Measurements from ENCODE around the gene EPS15.

Gene EPS15

DNA sequence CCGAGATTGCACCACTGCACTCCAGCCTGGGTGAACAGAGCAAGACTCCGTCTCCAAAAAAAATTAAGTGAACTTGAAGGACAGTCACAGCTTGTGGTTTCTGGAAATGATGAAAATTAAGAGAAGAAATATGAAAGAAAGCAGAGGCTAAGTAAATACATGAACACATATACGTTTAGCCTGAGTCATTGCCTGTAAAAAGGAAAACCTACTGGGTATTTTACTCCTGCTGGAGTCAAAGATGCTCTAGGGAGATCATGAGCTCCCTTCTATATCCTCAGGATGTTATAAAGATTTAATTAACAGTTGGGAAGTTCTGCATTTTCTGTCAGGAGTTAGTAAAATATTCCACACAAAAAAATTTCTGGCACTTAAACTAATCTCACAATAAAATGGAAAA lies 145.2 kb downstream of the EPS15 start:
- no peak for DNase-seq (ENCODE audit: low read depth)

DNA sequence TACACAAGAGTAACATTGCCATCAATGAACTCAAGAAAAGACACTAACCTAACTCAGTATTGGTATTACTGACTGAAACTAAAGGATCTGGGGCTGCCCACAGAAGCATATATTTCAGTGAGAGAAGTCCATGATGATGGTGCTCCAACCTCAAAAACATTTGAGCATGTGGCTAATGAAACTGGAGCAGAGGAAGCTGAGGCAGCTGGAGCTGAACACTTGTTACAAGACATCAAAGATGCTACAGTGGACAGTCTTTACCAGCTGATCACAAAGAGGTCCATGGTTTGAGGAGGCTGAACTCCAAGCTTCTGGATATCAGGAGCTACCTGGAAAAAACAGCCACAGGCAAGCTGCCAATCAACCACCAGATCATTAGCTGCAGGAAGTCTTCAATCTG lies 146.5 kb downstream of the EPS15 start:
- no peak for DNase-seq (ENCODE audit: low read depth)

DNA sequence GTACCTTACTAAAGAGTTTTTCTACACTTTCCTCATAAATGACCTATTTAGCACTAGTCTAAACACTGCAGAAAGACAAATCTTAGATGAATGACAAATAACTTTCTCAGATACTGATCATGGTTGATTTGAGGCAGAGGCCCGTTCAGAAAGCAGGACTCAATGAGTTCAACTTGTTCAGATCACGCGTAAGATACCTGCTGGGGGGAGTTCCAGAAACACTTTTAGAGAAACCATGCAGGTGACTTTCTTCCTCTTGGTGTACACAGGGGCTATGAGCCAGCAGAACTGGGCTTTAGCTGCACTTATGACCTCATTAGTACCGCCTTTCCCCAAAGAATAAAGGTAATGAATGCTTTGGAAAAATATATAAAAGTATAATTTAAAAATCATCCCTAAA lies 149.9 kb downstream of the EPS15 start:
- DNase-seq (ENCODE audit: low read depth) = no peak

DNA sequence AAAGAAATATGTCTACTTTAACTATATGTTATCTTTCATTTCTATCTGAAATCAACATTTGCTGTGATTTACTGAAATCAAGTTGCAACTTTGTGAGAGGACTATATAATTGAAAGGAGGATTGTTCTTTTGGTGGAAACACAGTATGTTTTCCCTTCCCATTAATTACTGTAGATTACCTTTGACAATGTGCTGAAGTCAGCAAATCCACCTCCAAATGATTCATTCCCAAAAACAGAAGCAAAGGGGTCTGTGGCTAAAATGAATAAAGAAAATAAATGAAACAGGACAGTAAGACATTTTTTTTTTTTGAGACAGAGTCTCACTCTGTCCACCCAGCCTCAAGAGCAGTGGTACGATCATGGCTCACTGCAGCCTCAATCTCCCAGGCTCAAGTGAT lies 153.3 kb downstream of the EPS15 start:
- DNase-seq (ENCODE audit: low read depth) = no peak

DNA sequence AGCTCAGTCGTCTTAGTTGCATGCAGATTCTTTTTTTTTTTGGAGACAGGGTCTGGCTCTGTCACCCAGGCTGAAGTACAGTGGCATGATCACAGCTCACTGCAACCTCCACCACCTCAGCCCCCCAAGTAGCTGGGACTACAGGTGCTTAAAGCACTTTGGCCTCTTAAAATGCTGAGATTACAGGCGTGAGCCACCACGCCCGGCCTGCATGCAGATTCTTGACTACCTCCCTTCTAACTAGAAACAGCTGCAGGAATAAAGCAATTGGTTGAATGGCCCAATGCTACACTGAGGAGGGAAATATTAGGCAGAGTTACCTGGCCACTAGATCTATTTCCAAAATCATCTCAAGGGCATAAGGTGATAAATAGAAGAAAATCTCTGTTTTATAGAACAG lies 159.2 kb downstream of the EPS15 start:
- no peak for DNase-seq (ENCODE audit: low read depth)

DNA sequence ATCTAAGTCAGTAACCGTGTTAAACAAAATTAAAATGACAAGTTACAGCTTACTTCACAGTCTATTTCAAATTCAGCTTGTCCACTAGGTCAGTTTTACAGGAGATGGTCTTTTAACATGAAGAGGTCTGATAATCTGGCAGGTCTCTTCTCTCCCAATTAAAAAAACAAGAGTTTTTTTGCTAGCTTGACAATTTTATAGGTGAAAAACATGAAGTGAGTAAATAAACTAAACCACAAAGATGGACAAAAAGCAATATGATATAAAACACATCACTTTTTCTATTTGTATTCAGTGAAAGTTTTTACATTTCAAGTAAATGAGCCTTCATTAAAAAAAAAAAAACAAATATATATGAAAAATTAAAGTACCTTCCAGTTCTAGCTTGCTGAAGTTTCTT lies 163.7 kb downstream of the EPS15 start:
- DNase-seq (ENCODE audit: low read depth) = no peak

DNA sequence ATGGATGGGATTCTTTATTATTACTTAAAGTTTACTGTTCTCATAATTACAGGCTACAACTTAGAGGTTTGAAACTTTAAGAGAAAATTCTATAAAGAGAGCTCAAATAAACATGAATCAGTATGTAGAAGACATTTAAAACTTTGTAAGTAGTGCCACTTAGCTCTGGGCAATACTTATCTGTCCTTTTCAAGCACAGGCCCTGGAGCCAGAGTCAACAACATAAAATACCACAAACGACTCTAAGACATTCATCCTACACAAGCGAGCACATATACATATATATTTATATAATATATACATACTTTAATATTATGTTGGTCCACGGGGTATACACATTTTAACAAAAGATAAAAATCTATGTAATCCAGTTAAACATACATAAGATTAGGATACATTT lies 164.7 kb downstream of the EPS15 start:
- no peak for DNase-seq (ENCODE audit: low read depth)

DNA sequence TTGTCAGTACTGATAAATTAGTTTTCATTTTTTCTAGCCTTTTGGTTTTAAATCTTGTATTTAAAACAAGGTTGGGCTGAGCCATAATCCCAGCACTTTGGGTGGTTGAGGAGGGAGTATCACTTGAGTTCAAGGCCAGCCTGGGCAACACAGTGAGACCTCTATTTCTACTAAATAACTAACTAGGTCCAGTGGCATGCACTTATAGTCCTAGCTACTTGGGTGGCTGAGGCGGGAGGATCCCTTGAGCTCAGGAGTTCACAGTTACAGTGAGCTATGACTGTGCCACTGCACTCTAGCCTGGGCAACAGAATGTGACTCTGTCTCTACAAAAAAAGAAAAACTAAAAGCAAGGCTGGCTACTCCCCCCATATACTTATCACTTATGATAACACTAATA lies 167.2 kb downstream of the EPS15 start:
- no peak for DNase-seq (ENCODE audit: low read depth)

DNA sequence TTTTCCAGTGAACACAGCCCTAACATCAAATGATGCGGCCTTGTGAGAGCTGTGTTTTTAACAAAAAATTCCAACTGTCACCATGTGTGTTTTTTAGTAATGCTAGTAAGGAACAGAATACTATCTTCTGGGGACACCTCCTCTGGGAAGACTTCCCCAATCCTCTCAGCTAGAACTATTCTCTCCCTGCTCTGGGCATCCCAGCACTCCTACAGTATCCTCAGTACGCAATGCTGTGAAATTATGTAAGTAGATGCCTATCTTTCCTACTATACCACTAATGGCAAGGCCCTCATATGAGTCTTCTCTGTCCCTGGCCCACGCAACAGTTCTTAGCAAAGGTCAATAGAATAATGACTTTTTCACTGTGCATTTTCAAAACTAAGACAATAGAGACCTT lies 169.2 kb downstream of the EPS15 start:
- no peak for DNase-seq (ENCODE audit: low read depth)

DNA sequence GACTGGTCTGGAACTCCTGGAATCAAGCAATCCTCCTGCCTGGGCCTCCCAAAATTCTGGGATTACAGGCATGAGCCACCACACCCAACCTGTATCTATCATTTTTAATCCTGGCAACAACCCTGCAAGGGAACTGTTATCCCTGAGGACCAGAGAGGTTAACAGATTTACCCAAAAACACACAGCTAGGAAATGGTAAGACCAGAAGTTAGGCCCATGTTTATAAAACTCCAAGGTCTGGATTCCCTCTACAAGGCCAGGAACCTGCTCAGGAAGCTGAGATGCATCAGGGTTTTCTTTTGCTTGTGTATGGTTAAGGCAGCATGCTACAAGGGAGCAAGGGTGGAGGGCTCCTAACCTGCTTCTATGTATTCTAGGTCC lies 170.9 kb downstream of the EPS15 start:
- no peak for DNase-seq (ENCODE audit: low read depth)

DNA sequence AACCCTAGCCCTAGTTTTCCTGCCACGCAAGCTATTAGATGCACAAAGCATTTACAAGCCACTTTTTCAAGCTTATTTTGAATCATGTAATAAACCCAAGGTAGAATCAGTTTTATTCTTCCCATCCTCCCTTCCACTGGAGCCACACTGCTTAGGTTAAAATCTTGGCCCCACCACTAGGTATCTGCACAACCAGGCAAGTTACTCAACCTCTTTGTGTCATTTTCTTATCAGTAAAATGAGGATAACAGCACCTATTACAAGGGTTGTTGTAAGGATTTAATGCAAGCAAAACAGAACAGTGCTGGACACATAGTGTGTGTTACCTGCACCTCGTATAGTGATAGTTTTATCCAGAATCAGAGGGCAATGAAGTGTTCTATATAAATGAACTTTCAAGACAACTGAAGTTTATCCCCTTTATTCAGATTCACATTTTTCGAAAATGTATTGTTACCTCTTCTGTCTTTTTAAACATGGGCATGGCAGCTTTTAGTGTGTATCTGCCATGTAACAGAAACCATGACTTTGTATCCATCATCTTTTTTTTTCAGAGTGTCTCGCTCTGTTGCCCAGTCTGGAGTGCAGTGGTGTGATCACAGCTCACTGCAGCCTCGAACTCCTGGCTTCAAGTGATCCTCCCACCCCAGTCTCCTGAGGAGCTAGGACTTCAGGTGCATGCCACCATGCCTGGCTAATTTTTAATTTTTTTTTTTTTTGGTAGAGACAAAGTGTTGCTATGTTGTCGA lies 171.5 kb downstream of the EPS15 start:
- no peak for DNase-seq (ENCODE audit: low read depth)

DNA sequence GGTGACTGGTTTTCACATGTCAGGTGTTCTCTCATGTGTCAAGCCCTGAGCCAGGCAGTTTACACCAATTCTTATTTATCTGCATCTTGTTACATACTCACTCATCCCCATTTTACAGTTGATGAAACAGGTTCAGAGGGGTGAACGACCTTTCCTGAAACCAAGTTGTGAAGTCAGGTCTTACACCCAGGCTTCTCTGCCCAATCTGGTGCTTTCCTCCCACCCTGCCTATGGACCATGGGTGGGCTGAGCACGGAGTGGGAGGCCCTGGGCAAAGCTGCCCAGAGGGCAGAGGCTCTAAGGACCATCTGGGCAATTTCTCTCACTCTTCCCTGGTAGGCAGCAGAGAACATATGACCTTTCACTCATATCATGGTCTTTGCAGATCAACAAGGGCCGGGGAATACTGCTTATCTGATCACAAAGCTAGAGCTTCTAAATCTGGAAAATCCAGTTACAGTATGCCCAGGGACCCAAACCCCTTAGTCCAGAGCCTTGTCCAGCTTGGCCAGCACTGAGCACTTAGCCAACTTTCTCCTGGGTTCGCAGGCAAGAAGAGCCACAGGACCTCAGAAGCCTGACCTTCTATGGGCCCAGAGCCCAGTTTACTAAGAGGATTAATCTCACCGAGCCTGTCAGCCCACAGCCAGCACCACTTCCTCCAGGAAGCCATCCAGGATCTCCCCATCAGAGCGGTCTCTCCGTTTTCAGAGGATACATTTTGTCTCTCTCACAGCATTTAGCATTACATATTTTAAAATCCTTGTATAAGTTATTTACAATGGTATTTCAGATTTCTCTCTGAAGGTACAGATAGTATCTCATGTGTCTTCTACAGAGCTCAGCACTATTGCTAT lies 172.8 kb downstream of the EPS15 start:
- DNase-seq (ENCODE audit: low read depth) = no peak

DNA sequence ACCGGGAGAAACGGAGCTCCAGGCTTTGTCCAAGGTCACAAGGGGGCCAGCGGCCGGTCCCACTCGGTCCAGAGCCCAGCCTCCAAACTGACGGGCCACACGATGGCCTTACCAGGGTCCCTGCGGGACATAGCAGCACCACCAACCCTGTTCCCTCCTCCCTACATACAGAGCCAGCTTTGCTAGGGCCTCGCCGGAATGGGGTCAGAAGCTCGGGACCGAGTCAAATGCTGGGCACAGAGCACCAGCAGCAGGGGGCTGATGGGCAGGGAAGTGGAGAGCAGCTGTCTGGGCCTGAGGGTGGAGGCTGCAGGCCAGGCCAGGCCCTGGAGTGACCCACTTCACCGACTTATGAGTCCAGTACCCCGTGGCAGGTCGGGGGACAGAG lies 173.8 kb downstream of the EPS15 start:
- no peak for DNase-seq (ENCODE audit: low read depth)

DNA sequence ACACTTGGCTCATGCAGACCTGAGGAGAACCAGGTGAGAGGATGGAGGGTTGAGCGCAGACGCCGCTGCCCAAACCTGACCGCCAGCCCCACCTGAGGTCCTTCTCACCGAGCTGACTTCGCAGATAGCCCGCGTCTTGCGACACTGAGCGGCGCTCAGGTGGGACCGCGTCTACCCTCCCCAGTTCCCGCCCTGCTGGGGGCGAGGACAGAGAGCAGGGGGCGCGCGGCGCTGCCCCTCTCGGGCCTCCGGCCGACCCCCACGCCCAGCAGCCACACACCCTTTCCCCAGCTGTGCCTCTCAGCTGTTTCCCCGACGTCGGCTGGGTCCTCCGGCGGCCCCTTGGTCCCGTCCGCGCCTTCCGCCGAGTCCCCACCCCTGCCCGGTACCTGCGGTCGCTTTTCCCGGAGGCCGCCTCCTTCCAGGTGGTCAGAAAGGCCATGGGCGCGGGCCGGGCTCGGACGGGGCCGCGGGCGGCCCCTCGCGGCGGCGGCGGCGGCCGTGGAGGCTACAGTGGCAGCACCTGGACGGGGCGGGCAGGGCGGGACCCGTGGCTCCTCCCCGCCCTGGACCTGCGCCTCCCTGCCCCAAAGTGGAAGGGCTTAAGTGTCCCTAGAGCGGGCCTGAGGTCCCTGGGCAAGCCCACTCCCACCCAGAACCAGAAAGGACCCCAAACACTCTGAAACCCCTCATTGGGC lies 174.3 kb downstream of the EPS15 start:
- DNase-seq (ENCODE audit: low read depth) = no peak

DNA sequence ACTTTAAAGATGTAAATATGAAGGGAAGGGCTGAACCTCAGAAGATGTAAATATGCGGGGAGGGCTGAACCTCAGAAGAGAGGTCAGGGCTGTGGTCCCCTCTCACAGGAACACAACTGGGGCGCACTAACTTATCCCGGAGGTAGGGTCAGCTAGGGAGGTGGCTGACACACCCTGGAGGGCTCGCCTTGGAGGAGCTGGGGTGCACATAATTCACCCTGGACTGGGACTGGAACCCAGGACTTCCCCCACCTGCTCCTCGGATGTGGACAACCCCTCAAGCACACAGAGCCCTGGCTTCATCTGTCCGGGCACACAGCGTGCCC lies 174.8 kb downstream of the EPS15 start:
- DNase-seq (ENCODE audit: low read depth) = no peak

DNA sequence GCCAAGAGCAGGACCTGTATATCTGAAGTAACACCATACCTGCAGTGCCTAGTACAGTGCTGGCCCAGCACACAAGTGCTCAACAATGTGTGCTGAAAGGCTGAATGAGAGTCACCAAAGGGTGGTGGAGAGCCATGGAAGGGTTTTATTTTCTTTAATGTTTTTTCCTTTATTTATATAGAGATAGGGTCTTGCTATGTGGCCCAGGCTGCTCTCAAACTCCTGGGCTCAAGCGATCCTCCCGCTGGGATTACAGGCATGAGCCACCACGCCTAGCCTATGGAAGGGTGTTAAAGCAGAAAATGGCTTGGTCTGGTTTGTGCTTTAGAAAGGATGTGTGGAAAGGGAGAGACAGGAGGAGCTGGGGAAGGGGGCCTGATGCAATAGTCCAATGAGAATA lies 175.4 kb downstream of the EPS15 start:
- DNase-seq (ENCODE audit: low read depth) = no peak

DNA sequence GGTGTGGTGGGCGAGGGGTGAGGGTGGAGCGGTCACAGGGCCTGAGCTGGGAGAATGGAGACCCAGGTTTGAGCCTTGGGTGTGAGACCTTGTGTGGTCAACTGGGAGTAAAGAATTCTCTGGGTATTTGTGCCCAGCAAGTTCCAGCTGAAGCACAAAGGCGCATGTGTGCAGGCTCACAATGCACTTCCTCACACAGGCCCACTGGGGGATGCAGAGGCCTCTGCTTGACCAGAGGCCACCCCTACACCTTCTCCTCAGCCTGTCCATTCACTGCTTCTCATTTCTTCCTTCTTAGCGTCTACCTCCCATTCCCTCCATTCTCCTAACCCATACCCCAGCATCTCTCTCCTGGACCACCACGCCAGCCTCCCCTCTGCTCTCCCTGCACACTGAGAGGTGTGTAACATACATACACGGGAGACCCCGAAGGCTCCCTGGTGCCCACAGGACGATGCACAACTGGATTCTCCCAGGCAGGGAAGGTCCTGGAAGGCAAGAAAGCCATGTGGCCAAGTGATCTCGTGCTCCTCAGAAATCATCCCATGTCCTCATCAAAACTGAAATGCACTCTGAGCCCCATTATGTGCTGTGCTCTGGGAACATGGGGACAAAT lies 176.4 kb downstream of the EPS15 start:
- DNase-seq (ENCODE audit: low read depth) = no peak

DNA sequence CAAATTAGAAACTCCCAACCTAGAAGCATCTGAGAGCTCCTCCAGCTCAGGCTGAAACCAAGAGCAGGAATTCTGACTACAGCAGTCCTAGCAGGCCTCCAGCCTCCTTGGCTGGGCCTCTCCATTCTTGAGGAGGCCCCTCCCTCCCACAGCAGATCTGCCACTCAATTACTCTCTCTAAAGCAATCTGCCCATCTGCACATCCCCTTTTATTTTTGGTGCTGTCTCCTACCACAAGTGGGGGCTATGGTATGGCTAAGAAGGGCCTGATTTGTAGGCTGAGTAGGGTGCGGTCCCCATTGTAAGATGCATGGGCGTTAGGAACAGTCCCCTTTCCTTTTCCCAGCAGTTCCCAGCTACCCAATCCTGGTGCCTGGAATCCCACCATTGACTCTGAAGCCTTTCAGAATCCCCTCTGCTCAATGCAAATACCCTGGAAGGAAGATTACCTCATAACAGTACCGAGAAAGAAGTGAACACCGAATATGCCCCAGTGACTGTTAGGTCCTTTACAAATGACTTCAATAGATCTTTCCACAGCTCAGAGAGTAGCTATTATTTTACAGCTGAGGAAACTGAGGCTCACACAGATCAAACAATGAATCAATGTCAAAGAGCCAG lies 177.1 kb downstream of the EPS15 start:
- no peak for DNase-seq (ENCODE audit: low read depth)

DNA sequence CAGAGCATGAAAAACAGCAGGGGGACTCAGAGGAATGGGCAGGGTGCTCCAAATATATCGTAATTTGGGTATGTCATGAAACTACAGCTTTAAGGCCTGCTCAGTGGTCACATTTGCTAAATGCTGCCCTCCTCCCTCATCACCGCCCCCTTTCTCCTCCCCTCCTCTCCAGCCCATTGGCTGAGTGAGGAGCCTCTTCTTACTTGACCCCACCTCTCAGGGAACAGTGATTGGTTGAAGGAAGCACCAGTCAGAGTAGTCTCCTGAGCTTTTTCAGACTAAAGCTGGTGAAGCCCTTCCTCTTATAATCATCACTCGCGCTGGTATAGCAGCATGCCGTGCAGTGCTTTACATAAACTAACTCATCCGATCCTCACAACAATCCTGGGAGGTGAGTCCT lies 178.7 kb downstream of the EPS15 start:
- DNase-seq (ENCODE audit: low read depth) = no peak

DNA sequence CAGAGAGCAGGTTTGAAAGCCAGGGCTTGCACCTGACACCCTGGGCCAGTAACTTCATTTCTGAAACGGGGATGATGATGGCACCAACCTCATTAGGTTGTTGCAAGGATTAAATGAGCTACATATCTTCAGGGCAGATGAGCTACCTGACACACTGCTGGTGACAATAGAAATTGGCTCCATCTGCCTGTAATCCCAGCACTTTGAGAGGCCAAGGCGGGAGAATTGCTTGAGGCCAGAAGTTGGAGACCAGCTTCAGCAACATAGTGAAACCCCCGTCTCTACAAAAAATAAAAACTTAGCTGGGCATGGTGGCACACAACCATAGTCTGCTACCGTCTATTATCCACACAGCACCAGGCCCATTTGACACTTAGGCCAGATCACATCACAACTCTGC lies 182.4 kb downstream of the EPS15 start:
- no peak for DNase-seq (ENCODE audit: low read depth)

DNA sequence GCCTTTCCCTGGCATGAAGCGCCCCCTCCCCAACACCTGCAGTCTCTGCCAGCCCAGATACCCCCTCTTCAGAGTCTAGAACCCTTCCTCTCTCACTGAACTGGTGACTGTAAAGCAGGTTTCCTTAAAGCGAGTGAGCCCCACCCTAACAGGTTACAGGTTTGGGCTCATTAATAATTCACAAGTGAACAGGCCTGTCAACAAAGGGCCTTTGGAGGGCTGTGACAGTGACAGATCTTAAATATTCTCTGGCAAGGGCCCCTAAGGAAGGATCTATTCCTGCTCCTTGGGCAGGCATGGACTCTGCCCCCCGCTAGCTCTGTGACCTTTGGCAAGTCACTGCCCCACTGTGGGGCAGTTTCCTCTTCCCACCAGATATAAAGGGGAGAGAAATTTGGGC lies 183.1 kb downstream of the EPS15 start:
- no peak for DNase-seq (ENCODE audit: low read depth)
